Liver (tissue), 9 donors: Measurements from ENCODE around the gene PHEX. TPM values are rescaled to one million over a fixed set of nuclear protein-coding genes. Genes with fewer than 3 reads are reported as not detected.

Experiments used
- DNase-seq: peaks from one replicate; pipeline ENCODE4 v3.0.0-alpha.2; 2017; ENCODE audit warnings: low spot score
- H3K27ac ChIP-seq, 2 donors: one replicate each; pipeline ENCODE4 v1.7.0; 2013; ENCODE audit warnings: inconsistent platforms in 2 of 2, low read length in 2 of 2, control low read depth in 1 of 2, low read depth in 1 of 2, mild to moderate bottlenecking in 1 of 2
- H3K27me3 ChIP-seq, 4 donors: one replicate each; pipeline versions ENCODE4 v1.6.1 to v1.7.0; 2013; ENCODE audit warnings: low read length in 3 of 4, inconsistent platforms in 1 of 4, mild to moderate bottlenecking in 1 of 4, moderate library complexity in 1 of 4; ENCODE audit not compliant: control insufficient read depth in 4 of 4, insufficient read depth in 4 of 4
- H3K36me3 ChIP-seq, 4 donors: one replicate each; pipeline versions ENCODE4 v1.6.1 to v1.7.0; 2013; ENCODE audit warnings: low read length in 3 of 4, mild to moderate bottlenecking in 3 of 4, low read depth in 1 of 4, moderate library complexity in 1 of 4; ENCODE audit not compliant: control insufficient read depth in 4 of 4, insufficient read depth in 3 of 4
- H3K4me1 ChIP-seq, 4 donors: one replicate each; pipeline versions ENCODE4 v1.6.1 to v1.7.0; 2013; ENCODE audit warnings: low read length in 3 of 4, mild to moderate bottlenecking in 3 of 4, moderate library complexity in 1 of 4; ENCODE audit not compliant: control insufficient read depth in 4 of 4, insufficient read depth in 4 of 4
- H3K4me3 ChIP-seq, 3 donors: one replicate each; pipeline versions ENCODE4 v1.6.1 to v1.7.0; 2013; ENCODE audit warnings: low read length in 3 of 3, control low read depth in 1 of 3, low read depth in 1 of 3, mild to moderate bottlenecking in 1 of 3
- H3K9ac ChIP-seq, 2 donors: one replicate each; pipeline ENCODE4 v1.7.0; 2013; ENCODE audit warnings: low read length in 2 of 2, mild to moderate bottlenecking in 2 of 2, moderate library complexity in 2 of 2, control low read depth in 1 of 2, low read depth in 1 of 2
- H3K9me3 ChIP-seq, 4 donors: one replicate each; pipeline versions ENCODE4 v1.6.1 to v1.7.0; 2013; ENCODE audit warnings: low read length in 3 of 4; ENCODE audit not compliant: control insufficient read depth in 4 of 4
- EGR1 ChIP-seq, 2 donors: IDR thresholded peaks; 2 replicates each; pipeline ENCODE4 v1.6.1; 2016 to 2018; ENCODE audit warnings: antibody characterized with exemption in 2 of 2, low read depth in 2 of 2
- FOXA1 ChIP-seq: IDR thresholded peaks from 2 replicates; pipeline ENCODE4 v1.6.1; 2016; ENCODE audit warnings: antibody characterized with exemption
- FOXA2 ChIP-seq: IDR thresholded peaks from 2 replicates; pipeline ENCODE4 v1.6.1; 2016; ENCODE audit warnings: antibody characterized with exemption
- GABPA ChIP-seq, 2 donors: IDR thresholded peaks in 1 of 2; conservative IDR thresholded peaks in 1 of 2; 2 replicates each; pipeline ENCODE4 v1.6.1; 2016; ENCODE audit warnings: antibody characterized with exemption in 2 of 2, mild to moderate bottlenecking in 1 of 2, moderate library complexity in 1 of 2
- HNF4A ChIP-seq, 2 donors: conservative IDR thresholded peaks; 2 replicates each; pipeline ENCODE4 v1.6.1; 2016; ENCODE audit warnings: antibody characterized with exemption in 2 of 2, mild to moderate bottlenecking in 2 of 2
- HNF4G ChIP-seq: IDR thresholded peaks from 2 replicates; pipeline ENCODE4 v1.6.1; 2016; ENCODE audit warnings: antibody characterized with exemption
- JUND ChIP-seq, 2 donors: IDR thresholded peaks; 2 replicates each; pipeline ENCODE4 v1.6.1; 2016; ENCODE audit warnings: antibody characterized with exemption in 2 of 2
- NR2F2 ChIP-seq: IDR thresholded peaks from 2 replicates; pipeline ENCODE4 v1.6.1; 2016; ENCODE audit warnings: antibody characterized with exemption
- RAD21 ChIP-seq, 2 donors: IDR thresholded peaks; 2 replicates each; pipeline ENCODE4 v1.6.1; 2016; ENCODE audit warnings: antibody characterized with exemption in 2 of 2, mild to moderate bottlenecking in 2 of 2
- RXRA ChIP-seq, 2 donors: IDR thresholded peaks; 2 replicates each; pipeline ENCODE4 v1.6.1; 2017 to 2018; ENCODE audit warnings: antibody characterized with exemption in 2 of 2, mild to moderate bottlenecking in 1 of 2
- SP1 ChIP-seq: IDR thresholded peaks from 2 replicates; pipeline ENCODE4 v1.6.1; 2018; ENCODE audit warnings: antibody characterized with exemption, mild to moderate bottlenecking
- TAF1 ChIP-seq: conservative IDR thresholded peaks from 2 replicates; pipeline ENCODE4 v1.6.1; 2016; ENCODE audit warnings: antibody characterized with exemption, mild to moderate bottlenecking
- YY1 ChIP-seq: IDR thresholded peaks from 2 replicates; pipeline ENCODE4 v1.6.1; 2016; ENCODE audit warnings: antibody characterized with exemption, mild to moderate bottlenecking
- WGBS: extraction: QIAGEN DNeasy Blood & Tissue Kit; methylation state at CpG from one replicate; pipeline ENCODE4 v1.1.7; 2013; 5-methylcytosine and 5-hydroxymethylcytosine counted together
- polyA plus RNA-seq, 2 donors: library from polyadenylated mRNA; stranded (reverse) in 1 of 2; unstranded in 1 of 2; fragments of 200-250 nt in 1 of 2; fragments of >200 nt in 1 of 2; fragmentation: Nextera tagmentation in 1 of 2; extraction: Ambion mirVana in 1 of 2; gene quantifications; one replicate each; pipeline versions ENCODE4 v1.2.1 to v1.2.3, GENCODE V29; 2013 to 2015
- total RNA-seq, 2 donors: library from RNA; depleted of rRNA; stranded (reverse); fragments of >200 nt; gene quantifications; one replicate each; pipeline ENCODE4 v1.2.3, GENCODE V29; 2014
- TF ChIP-seq, protein P1 (sequence below): fragments of 150-350 bp; IDR thresholded peaks from 2 replicates; pipeline ENCODE4 v1.5.1; 2017; ENCODE audit warnings: improper control_type of control experiment, low read depth, low read length; ENCODE audit not compliant: missing input control
- TF ChIP-seq, protein P2 (sequence below): IDR thresholded peaks from 2 replicates; pipeline ENCODE4 v1.6.1; 2016; ENCODE audit warnings: antibody characterized with exemption
- TF ChIP-seq, protein P3 (sequence below): IDR thresholded peaks from 2 replicates; pipeline ENCODE4 v1.6.1; 2016; ENCODE audit warnings: antibody characterized with exemption, mild to moderate bottlenecking
- TF ChIP-seq, protein P4 (sequence below): IDR thresholded peaks from 2 replicates; pipeline ENCODE4 v1.6.1; 2016; ENCODE audit warnings: antibody characterized with exemption
- TF ChIP-seq, protein P5 (sequence below): IDR thresholded peaks from 2 replicates; pipeline ENCODE4 v1.6.1; 2016; ENCODE audit warnings: antibody characterized with exemption
- donor health status: healthy.
- donor health status: healthy.
- donor health status: healthy.
- donor health status: healthy.
- donor health status: healthy.

Gene PHEX
- total and polyA plus RNA-seq, 4 donors, result 0.01 to 0.14 (median 0.08) TPM; not detected in 1

DNA sequence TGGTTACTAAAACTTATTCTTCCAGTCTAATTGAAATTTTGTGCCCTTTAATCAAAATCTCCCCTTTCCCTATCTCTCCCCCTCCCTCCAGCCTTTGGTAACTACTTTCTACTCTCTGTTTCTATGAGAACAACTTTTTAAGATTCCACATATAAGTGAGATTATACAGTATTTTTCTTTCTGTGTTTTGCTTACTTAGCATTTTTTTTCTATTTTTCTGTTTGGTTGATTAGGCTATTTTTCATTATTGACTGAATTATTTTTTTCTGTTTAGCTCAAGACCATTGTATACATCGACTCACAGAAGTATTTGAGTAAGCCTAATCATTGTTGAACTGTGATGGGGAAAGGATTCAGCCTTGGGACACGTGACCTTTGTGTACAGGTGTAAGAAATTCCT, 116.4 kb downstream of the PHEX start:
- Histone ChIP-seq H3K4me1 (peaks cover 0 to 2% (median 0%) of the 10 kb centered on the region in 4 donors), H3K27ac (no peak overlapping the region), H3K9ac (no peak overlapping the region), H3K36me3 (no peaks in the 10 kb centered on the region), H3K4me3 (no peak overlapping the region), H3K27me3 (no peaks in the 10 kb centered on the region), H3K9me3 (no peaks in the 10 kb centered on the region)
- no peak for DNase-seq
- 88% methylated on average over 2 of the region's 2 CpGs for WGBS
- TF ChIP-seq, protein P1, sequence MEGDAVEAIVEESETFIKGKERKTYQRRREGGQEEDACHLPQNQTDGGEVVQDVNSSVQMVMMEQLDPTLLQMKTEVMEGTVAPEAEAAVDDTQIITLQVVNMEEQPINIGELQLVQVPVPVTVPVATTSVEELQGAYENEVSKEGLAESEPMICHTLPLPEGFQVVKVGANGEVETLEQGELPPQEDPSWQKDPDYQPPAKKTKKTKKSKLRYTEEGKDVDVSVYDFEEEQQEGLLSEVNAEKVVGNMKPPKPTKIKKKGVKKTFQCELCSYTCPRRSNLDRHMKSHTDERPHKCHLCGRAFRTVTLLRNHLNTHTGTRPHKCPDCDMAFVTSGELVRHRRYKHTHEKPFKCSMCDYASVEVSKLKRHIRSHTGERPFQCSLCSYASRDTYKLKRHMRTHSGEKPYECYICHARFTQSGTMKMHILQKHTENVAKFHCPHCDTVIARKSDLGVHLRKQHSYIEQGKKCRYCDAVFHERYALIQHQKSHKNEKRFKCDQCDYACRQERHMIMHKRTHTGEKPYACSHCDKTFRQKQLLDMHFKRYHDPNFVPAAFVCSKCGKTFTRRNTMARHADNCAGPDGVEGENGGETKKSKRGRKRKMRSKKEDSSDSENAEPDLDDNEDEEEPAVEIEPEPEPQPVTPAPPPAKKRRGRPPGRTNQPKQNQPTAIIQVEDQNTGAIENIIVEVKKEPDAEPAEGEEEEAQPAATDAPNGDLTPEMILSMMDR, result no peak
- no peak for TF ChIP-seq JUND (IDR thresholded peaks at IDR 0.05)
- TF ChIP-seq HNF4G, result no peak
- TF ChIP-seq GABPA (IDR thresholded peaks at IDR 0.05 in 1 of 2, conservative IDR thresholded peaks at IDR 0.05 in 1 of 2), result no peak
- TF ChIP-seq, protein P2, sequence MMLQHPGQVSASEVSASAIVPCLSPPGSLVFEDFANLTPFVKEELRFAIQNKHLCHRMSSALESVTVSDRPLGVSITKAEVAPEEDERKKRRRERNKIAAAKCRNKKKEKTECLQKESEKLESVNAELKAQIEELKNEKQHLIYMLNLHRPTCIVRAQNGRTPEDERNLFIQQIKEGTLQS, result no peak
- no peak for TF ChIP-seq SP1
- no peak for TF ChIP-seq RXRA (IDR thresholded peaks at IDR 0.05)

DNA sequence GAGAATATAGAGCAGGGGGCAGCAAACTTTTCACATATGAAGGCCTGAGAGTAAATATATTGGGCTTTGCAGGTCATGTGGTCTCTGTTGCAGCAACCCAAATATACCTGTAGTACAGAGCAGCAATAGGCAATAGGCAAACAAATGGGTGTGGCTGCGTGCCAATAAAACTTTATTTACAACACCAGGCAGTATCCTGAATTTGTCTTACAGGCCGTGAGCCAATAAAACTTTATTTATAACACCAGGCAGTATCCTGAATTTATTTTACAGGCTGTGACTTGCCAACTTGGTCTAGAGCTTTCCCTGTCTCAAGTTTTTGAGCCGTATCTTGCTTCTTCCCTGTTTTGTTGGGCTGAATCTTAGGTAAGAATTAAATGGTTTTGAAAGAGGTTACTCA, 118.2 kb downstream of the PHEX start:
- no peaks in the 10 kb centered on the region for H3K27me3 ChIP-seq
- H3K9ac ChIP-seq, result no peak overlapping the region
- peaks cover 0 to 2% (median 0%) of the 10 kb centered on the region in 4 donors for H3K4me1 ChIP-seq
- no peak for DNase-seq
- no peak overlapping the region for H3K27ac ChIP-seq
- H3K4me3 ChIP-seq, result no peak overlapping the region
- 81% methylated on average over 3 of the region's 3 CpGs for WGBS
- H3K36me3 ChIP-seq, result no peaks in the 10 kb centered on the region
- no peaks in the 10 kb centered on the region for H3K9me3 ChIP-seq
- TF ChIP-seq, protein P1, result no peak
- TF ChIP-seq, protein P3, sequence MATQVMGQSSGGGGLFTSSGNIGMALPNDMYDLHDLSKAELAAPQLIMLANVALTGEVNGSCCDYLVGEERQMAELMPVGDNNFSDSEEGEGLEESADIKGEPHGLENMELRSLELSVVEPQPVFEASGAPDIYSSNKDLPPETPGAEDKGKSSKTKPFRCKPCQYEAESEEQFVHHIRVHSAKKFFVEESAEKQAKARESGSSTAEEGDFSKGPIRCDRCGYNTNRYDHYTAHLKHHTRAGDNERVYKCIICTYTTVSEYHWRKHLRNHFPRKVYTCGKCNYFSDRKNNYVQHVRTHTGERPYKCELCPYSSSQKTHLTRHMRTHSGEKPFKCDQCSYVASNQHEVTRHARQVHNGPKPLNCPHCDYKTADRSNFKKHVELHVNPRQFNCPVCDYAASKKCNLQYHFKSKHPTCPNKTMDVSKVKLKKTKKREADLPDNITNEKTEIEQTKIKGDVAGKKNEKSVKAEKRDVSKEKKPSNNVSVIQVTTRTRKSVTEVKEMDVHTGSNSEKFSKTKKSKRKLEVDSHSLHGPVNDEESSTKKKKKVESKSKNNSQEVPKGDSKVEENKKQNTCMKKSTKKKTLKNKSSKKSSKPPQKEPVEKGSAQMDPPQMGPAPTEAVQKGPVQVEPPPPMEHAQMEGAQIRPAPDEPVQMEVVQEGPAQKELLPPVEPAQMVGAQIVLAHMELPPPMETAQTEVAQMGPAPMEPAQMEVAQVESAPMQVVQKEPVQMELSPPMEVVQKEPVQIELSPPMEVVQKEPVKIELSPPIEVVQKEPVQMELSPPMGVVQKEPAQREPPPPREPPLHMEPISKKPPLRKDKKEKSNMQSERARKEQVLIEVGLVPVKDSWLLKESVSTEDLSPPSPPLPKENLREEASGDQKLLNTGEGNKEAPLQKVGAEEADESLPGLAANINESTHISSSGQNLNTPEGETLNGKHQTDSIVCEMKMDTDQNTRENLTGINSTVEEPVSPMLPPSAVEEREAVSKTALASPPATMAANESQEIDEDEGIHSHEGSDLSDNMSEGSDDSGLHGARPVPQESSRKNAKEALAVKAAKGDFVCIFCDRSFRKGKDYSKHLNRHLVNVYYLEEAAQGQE, result no peak
- TF ChIP-seq, protein P2, result no peak
- no peak for TF ChIP-seq RAD21 (IDR thresholded peaks at IDR 0.05)
- TF ChIP-seq, protein P4, sequence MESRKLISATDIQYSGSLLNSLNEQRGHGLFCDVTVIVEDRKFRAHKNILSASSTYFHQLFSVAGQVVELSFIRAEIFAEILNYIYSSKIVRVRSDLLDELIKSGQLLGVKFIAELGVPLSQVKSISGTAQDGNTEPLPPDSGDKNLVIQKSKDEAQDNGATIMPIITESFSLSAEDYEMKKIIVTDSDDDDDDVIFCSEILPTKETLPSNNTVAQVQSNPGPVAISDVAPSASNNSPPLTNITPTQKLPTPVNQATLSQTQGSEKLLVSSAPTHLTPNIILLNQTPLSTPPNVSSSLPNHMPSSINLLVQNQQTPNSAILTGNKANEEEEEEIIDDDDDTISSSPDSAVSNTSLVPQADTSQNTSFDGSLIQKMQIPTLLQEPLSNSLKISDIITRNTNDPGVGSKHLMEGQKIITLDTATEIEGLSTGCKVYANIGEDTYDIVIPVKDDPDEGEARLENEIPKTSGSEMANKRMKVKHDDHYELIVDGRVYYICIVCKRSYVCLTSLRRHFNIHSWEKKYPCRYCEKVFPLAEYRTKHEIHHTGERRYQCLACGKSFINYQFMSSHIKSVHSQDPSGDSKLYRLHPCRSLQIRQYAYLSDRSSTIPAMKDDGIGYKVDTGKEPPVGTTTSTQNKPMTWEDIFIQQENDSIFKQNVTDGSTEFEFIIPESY, result no peak
- no peak for TF ChIP-seq EGR1 (IDR thresholded peaks at IDR 0.05; ENCODE audit: low read depth in 2 of 2)
- no peak for TF ChIP-seq FOXA1
- TF ChIP-seq YY1, result no peak
- no peak for TF ChIP-seq JUND (IDR thresholded peaks at IDR 0.05)
- no peak for TF ChIP-seq GABPA (IDR thresholded peaks at IDR 0.05 in 1 of 2, conservative IDR thresholded peaks at IDR 0.05 in 1 of 2)
- TF ChIP-seq, protein P5, sequence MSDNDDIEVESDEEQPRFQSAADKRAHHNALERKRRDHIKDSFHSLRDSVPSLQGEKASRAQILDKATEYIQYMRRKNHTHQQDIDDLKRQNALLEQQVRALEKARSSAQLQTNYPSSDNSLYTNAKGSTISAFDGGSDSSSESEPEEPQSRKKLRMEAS, result no peak
- TF ChIP-seq FOXA2, result no peak
- no peak for TF ChIP-seq NR2F2
- no peak for TF ChIP-seq SP1
- no peak for TF ChIP-seq HNF4A (conservative IDR thresholded peaks at IDR 0.05)
- TF ChIP-seq TAF1, result no peak
- TF ChIP-seq HNF4G, result no peak
- TF ChIP-seq RXRA (IDR thresholded peaks at IDR 0.05), result no peak
